ENCODE measurements around the gene TRAPPC3.

The TRAPPC3 gene

DNA sequence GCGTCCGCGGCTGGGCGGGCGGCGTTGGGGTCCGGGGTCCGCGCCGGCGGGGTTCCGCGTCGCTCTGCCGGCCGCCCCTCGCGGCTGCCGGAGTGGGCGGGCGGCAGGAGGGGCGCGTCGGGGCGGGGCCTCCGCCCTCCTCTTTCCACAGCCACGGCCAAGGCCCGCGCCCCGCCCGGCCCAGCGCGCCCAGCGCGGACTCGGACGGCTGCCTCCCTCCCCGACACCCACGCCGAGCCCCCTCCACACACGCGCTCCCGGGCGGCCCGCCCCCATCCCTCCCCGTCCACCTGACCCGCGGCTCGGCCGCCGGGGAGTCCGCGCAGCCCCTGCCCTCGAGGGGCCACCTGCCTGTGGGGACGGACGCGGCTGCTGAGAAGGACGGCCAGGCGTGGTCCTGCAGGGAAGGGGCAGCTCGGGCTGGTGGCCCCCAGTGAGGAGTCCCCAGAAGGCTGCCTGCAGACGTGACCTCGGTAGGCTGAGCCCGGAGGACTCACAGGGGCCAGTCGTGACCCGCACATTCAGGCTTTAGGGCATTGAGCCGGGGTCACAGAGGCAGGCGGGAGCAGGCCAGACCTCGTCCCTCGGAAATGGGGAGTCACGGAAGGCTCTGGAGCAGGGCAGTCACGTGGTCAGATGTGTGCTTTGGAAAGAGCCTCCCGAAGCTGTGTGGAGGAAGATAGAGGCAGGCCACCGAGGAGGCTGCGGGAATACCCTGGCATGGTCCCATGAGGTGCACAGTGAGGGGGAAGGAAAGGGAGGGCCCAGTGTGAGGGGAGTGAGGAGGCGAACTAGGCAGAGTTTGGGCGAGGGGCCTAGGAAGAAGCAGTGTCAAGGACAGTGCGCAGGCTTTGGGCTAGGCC lies 23.9 kb downstream of the TRAPPC3 start, which contains the start of gene COL8A2:
TSS of gene COL8A2 (minus strand) at position 94 of the 863 bp plus-strand sequence. CDS start 24,980 bp downstream, outside the sequence.
- DNase-seq = no peak

GRCh38 chr1:36124404-36125128 lies 24.7 kb downstream of the TRAPPC3 start:
- no peak for DNase-seq

DNA sequence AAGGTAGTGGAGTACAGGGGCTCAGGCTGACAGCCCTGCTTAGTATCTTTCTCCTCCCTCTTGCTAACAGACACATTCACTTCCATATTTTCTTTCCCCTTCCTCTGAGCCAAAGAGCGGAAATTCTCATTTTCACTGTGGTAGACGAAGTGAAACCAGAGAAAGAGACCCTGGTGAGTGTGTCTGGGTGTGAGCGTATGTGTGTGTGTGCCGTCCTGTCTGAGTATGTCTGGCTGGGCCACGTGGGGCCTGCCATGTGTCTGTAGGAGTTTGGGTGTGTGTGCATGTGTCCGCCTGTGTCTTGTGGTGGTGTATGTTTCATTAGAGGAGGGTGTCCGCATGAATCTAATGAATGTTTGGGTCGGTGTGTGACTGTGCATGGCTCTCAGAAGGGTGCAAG lies 25.9 kb downstream of the TRAPPC3 start:
- no peak for DNase-seq

DNA sequence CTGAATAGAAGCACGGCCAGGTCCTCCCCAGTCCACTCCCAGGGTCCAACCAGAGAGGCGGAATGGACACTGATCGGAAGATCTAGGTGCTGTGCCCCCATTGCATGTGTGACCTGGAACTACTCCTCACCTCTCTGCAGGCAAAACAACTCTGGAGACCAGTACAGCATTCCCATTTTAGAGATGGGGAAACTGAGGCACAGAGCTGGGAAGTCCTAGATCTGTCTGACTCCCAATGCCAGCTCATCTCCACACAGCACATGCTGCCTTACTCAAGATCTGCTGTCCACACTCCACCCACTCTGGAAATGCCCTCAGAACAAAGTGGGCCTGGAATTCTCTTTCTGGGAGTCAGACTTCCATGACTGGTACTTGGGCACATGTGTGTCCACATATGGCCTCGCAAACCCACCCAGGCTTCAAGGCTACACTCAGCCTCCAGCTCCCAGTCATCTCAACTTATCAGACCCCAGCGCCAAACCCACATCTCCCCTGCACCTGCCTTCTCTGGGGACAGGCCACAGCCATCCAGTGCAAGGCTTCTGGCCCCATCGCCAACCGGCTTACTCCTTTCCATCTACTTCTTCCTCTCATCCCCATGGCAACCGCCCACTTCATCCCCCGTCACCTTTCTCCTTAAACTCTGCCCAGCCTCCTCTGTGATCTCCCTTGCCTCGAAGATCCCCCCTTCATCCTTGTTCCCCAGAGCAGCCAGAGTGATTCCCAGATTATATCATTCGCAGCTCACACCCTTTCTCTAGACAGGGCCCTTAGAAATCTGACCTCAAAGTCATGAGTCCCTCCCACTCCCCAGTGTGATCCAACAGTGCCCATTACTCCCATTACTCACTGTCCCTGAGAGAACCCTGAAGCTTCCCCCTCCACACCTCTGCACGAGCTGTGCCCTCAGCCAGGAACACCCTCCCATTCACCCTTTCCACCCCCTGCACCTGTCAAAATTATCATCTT lies 26.9 kb downstream of the TRAPPC3 start:
- DNase-seq = no peak

DNA sequence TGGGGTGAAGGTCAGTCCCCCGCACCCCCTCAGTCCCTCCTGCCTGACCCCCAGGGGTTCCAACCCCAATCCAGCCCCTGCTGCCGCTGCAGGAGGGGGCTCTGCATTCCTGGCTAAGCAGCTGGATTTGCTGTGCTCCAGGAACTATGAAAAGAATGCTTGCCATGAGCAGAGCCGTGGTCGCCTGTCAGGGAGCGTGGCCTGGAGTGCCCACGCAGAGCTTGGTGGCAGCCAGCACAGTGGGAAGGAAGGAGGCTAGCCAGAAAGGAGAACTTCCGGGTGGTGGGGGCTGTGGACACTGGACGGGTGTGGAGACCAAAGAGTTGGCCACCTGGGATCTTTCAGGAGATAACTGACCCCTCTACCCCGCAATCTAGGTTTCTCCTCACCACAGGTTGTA lies 29.8 kb downstream of the TRAPPC3 start:
- no peak for DNase-seq

DNA sequence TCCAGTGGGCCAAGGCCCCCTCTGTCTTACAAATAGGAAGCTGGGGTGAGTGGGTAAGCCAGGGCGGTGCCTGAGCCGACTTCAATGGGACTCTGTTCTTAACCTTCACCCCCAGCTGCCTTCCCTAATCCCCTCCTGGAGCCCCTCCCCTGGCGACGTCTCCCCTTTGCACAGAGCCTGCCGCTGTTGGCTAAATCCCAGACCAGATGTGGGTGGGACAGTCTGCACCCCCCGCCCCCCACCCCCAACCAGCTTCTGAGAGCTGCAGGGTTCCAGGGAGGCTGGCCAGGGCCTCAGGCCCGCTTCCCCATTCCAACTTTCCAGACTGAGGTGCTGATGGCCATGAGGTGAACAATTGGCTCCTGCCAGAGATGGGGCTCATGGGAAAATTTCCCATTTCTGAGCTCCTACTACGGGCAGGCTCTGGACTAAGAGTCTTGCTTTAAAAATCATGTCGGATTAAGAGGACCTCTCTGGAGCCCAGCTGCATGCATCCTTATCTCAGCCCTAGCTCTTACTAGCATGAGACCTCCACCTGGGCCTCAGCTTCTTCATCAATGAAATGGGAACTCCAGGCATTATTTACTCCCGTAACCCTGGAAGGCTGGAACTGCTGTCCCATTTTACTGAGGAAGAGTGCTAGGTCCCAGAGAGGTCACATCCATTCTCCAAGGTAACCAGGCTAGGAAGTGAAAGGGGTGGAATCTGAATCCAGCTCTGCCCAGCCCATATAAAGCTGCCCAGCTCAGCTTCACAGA lies 30.7 kb downstream of the TRAPPC3 start:
- DNase-seq = no peak

DNA sequence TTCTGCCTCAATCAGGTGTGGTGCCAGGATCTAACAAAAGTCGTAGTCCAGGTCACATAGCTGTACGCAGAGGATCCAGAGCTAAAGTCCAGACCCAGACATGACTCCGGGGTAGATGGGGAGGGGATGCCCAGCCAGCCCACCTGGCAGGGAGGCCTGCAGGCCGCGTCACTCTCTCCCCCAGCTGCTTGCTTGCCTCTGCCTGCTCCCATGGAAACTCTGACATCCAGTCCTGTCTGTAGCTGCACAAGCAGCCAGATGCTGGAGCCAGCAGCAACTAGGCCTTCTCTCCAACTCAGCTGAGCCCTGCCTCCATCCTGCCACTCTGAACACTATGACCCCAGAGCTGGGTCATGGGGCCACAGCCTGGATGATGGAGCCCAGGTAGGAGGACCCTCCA lies 32.4 kb downstream of the TRAPPC3 start:
- DNase-seq = no peak

DNA sequence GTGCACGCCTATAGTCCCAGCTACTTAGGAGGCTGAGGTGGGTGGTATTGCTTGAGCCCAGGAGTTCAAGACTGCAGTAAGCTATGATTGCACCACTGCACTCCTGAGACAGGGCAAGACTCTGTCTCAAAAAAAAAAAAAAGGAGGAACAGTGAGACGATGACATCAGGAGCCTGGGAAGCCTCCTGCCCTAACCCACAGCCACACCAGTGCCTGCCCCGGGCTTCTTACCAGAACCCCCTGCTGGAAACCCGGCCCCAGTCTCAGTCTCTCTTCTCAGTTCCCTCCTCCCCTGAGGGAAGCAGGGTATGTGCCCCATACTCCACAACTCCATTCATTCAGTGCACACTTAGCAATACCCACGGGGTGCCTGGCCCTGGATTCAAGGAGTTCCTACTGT lies 33.4 kb downstream of the TRAPPC3 start:
- DNase-seq = no peak

GRCh38 chr1:36115200-36115669 lies 34.1 kb downstream of the TRAPPC3 start:
- DNase-seq = no peak

DNA sequence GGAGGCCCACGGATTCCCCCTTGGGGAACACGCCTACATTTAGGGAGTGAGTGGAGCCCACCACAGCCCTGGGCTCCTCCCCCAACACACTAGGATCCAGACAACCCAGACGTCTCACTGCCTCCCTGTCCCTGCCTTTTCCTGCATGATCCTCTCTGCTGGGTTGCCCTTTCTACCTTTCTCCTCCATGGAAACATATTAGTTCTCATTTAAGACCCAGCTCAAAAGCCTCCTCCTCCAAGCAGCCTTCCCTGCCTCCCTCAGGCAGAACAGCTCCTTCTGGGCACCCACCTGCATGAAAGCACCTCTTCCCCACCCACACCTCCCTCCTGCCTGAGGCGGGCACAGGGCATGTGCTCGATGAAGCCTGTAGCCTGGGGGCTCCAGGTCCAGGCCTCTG lies 34.9 kb downstream of the TRAPPC3 start:
- DNase-seq = no peak

DNA sequence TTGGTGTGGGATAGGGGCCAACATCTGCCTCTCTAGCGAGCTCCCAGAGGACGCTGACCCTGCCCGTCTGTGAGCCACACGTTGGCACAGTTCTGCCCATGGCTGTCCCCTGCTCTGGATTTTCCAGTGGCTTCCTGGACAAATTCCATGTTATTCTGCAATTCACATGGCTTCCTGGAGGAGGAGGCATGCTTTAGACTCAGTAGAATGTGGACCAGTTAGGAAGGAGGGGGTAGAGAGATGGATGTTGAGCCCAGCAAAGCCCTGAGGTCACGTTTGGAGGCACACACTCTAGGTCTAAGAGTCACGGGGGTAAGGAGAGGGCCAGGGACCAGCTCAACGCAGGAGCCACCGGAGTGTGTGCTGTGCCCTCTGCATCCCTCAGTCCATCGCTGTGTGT lies 36.5 kb downstream of the TRAPPC3 start:
- no peak for DNase-seq

- DNase-seq = no peak
Measured at GRCh38 chr1:36111151-36111550, 38.1 kb downstream of the TRAPPC3 start.

DNA sequence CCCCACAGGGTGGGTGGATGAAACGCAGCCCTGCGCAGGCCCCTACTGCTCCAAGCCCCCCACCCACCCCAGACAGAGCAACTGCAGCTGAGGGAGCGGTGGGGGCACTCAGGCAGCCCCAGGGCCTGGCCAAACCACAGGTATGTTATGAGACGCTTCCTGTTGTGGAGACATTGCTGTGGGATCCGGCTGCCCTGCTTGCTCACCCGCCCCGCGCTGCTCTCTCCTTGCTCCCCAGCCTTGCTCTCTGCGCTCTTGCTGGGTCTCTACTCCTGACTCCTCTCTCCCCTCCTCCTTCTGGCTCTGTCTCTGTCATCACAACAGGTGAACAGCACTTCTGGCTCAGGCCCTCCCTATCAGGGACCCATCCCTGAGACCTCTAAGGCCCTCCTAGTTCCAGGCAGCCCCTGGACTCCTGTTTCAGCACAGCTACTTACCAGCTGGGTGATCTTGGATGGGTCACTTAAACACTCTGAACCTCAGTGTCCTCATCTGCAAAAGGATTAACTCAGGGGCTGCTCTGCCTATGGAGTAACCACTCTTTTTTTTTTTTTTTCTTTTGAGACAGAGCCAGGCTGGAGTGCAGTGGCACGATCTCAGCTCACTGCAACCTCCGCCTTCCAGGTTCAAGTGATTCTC lies 40.1 kb downstream of the TRAPPC3 start:
- DNase-seq = peak in 2 of 4 experiments; percentile 46 to 50

GRCh38 chr1:36108314-36108713 lies 41.0 kb downstream of the TRAPPC3 start:
- no peak for DNase-seq

- no peak for DNase-seq
Measured at GRCh38 chr1:36107394-36107793, 41.9 kb downstream of the TRAPPC3 start.

- no peak for DNase-seq
Measured at GRCh38 chr1:36106269-36106668, 43.0 kb downstream of the TRAPPC3 start.

DNA sequence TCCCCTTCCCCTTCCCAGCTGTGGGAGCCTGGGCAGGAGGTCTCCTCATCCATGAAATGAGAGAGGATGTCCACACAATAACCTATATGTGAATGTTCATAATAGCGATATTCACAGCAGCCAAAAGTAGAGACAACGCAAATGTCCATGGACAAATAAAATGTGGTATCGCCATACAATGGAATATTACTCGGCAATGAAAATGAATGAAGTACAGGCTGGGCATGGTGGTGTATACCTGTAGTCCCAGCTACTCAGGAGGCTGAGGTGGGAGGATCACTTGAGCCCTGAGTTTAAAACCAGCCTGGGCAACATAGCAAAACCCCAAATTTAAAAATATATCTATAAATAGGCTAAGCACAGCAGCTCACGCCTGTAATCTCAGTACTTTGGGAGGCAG lies 47.7 kb downstream of the TRAPPC3 start:
- DNase-seq = no peak

GRCh38 chr1:36100376-36100775 lies 48.9 kb downstream of the TRAPPC3 start:
- no peak for DNase-seq

DNA sequence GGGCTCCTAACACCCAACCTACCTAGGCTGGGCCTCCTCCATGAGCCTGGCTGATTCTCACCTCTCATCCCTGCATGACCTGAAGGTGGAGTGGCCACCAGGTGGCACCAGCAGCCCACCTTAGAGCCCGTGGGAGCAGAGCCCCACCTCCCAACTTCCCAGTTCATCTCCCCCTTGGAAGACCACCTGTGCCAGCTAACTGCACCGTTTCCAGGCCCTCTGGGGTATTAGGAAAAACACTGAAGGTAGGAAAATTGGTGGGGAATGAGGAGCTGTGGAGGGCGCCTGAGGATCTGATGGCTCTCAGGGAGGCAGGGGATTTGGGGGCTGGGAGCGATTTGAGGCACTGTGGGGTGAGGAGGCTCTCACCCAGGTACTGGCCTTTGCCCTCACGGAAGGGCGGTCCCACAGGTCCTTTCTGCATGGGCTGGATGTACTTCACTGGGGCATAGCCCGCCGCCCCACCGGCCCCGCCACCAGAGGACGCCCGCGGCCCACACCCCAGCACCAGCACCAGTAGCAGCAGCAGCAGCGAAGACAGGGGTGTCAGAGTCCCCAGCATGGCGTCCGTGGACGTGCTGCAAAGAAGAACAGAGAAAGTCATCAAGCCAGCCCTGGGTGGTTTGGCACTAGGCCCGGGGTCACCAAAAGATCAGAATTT lies 49.5 kb downstream of the TRAPPC3 start:
- peak; percentile 39 to 73 (median 62) for DNase-seq

DNA sequence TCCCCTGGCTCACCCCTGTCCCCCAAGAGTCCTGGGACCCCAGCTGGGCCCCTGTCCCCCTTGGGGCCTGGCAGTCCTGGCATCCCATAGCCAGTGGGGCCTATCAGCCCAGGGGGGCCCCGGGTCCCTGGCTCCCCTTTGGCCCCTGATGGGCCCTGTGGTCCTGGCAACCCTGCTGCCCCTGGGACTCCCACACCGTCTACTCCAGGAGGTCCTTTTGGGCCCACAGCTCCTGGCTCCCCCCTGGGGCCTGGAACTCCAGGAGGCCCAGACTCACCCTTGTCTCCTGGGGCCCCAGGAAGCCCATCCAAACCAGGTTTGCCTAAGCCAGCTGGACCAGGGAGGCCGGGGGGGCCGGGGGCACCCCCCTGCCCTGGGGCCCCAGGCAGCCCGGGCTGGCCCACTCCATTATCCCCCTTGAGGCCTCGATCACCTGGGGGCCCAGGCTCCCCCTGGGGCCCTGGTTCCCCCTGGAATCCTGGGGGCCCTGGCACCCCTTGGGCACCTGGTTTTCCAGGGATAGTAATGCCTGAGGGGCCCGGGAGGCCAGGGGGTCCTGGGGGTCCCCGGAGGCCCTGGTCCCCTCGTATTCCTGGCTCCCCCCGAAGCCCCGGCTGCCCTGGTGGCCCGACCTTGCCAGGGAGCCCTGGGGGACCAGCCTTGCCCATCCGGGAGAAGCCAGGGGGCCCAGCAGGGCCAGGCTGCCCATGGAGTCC lies 50.5 kb downstream of the TRAPPC3 start:
- DNase-seq = no peak

Data from activated naive CD4-positive, alpha-beta T cell (primary cell).